ENCODE results near the gene VASH2. TPM values are rescaled to one million over a fixed set of nuclear protein-coding genes. Genes with fewer than 3 reads are reported as not detected.

Gene VASH2
- total RNA-seq, 1 experiment from 2014 or later = 5.8 TPM

- CTCF ChIA-PET = no interaction called here
- no peak overlapping the region for H3K27ac Mint-ChIP-seq (ENCODE audit: unreplicated experiment)
- no peaks in the 10 kb centered on the region for H3K9me3 Mint-ChIP-seq (ENCODE audit: low read depth, unreplicated experiment)
- no peaks in the 10 kb centered on the region for H3K27me3 Mint-ChIP-seq (ENCODE audit: unreplicated experiment)
- TF ChIP-seq, protein P1, sequence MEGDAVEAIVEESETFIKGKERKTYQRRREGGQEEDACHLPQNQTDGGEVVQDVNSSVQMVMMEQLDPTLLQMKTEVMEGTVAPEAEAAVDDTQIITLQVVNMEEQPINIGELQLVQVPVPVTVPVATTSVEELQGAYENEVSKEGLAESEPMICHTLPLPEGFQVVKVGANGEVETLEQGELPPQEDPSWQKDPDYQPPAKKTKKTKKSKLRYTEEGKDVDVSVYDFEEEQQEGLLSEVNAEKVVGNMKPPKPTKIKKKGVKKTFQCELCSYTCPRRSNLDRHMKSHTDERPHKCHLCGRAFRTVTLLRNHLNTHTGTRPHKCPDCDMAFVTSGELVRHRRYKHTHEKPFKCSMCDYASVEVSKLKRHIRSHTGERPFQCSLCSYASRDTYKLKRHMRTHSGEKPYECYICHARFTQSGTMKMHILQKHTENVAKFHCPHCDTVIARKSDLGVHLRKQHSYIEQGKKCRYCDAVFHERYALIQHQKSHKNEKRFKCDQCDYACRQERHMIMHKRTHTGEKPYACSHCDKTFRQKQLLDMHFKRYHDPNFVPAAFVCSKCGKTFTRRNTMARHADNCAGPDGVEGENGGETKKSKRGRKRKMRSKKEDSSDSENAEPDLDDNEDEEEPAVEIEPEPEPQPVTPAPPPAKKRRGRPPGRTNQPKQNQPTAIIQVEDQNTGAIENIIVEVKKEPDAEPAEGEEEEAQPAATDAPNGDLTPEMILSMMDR (IDR thresholded peaks at IDR 0.05; ENCODE audit: unreplicated experiment) = no peak
- no peaks in the 10 kb centered on the region for H3K36me3 Mint-ChIP-seq (ENCODE audit: insufficient read depth, unreplicated experiment)
- H3K4me1 Mint-ChIP-seq (ENCODE audit: low read depth, unreplicated experiment) = no peaks in the 10 kb centered on the region
- intact Hi-C loops (cut with micrococcal nuclease; ENCODE audit: unreplicated experiment) = no loop called here
- no peak overlapping the region for H3K4me3 Mint-ChIP-seq (ENCODE audit: low read depth, unreplicated experiment)
- DNase-seq = no peak
- no TSS peak for BruUV-seq (replicated peaks)
These were observed 16.3 kb downstream of the VASH2 start for GRCh38 chr1:212966616-212967015.

- no peaks in the 10 kb centered on the region for H3K27me3 Mint-ChIP-seq (ENCODE audit: unreplicated experiment)
- peak; percentile 33 for DNase-seq
- CTCF ChIA-PET = interaction anchor here (1.0 kb wide), 1 partner anchor 14 kb away, joined by 4 read pairs; no protein-coding TSS in a partner anchor
These were observed 17.5 kb downstream of the VASH2 start for GRCh38 chr1:212967801-212968200.

GRCh38 chr1:212968368-212968863 is 18.1 kb downstream of the VASH2 start:
- CTCF ChIA-PET = no interaction called here
- H3K9me3 Mint-ChIP-seq (ENCODE audit: low read depth, unreplicated experiment) = no peaks in the 10 kb centered on the region
- TF ChIP-seq, protein P1 (IDR thresholded peaks at IDR 0.05; ENCODE audit: unreplicated experiment) = no peak
- no peak overlapping the region for H3K27ac Mint-ChIP-seq (ENCODE audit: unreplicated experiment)
- no peaks in the 10 kb centered on the region for H3K36me3 Mint-ChIP-seq (ENCODE audit: insufficient read depth, unreplicated experiment)
- H3K27me3 Mint-ChIP-seq (ENCODE audit: unreplicated experiment) = no peaks in the 10 kb centered on the region
- DNase-seq = no peak
- H3K4me1 Mint-ChIP-seq (ENCODE audit: low read depth, unreplicated experiment) = no peaks in the 10 kb centered on the region
- intact Hi-C loops (cut with micrococcal nuclease; ENCODE audit: unreplicated experiment) = no loop called here
- BruUV-seq (replicated peaks) = no TSS peak
- no peak overlapping the region for H3K4me3 Mint-ChIP-seq (ENCODE audit: low read depth, unreplicated experiment)

More at GRCh38 chr1:212967801-212968200, 17.5 kb downstream of the VASH2 start:
- TF ChIP-seq, protein P1 (IDR thresholded peaks at IDR 0.05; ENCODE audit: unreplicated experiment) = peak; percentile 52
- no peak overlapping the region for H3K27ac Mint-ChIP-seq (ENCODE audit: unreplicated experiment)
- no peaks in the 10 kb centered on the region for H3K9me3 Mint-ChIP-seq (ENCODE audit: low read depth, unreplicated experiment)
- BruUV-seq (replicated peaks) = no TSS peak
- H3K4me1 Mint-ChIP-seq (ENCODE audit: low read depth, unreplicated experiment) = no peaks in the 10 kb centered on the region
- intact Hi-C loops (cut with micrococcal nuclease; ENCODE audit: unreplicated experiment) = no loop called here
- H3K4me3 Mint-ChIP-seq (ENCODE audit: low read depth, unreplicated experiment) = no peak overlapping the region
- no peaks in the 10 kb centered on the region for H3K36me3 Mint-ChIP-seq (ENCODE audit: insufficient read depth, unreplicated experiment)

DNA sequence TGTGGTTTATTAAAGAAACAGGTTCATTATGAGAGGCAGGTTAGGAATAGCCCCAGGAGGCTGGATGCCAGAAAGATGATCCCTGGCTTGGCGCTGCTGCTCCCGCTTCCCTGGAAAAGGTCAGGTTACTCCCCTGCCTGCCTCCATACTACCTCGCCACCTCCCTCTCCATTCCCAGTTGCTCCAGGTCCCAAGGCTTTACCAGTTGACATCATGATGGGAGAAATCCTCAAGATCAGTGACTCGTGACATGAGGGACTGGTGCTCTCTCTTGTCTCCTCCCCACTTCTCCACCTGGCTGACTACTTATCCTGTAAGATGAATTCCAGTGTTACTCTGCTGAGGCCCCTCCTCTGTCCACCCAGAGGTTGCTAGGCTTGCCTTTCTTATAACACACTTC is 19.7 kb downstream of the VASH2 start:
- TF ChIP-seq, protein P1 (IDR thresholded peaks at IDR 0.05; ENCODE audit: unreplicated experiment) = no peak
- intact Hi-C loops (cut with micrococcal nuclease; ENCODE audit: unreplicated experiment) = no loop called here
- Mint-ChIP-seq H3K27me3 (ENCODE audit: unreplicated experiment) (no peaks in the 10 kb centered on the region), H3K4me3 (ENCODE audit: low read depth, unreplicated experiment) (no peak overlapping the region), H3K36me3 (ENCODE audit: insufficient read depth, unreplicated experiment) (no peaks in the 10 kb centered on the region), H3K9me3 (ENCODE audit: low read depth, unreplicated experiment) (no peaks in the 10 kb centered on the region), H3K27ac (ENCODE audit: unreplicated experiment) (no peak overlapping the region), H3K4me1 (ENCODE audit: low read depth, unreplicated experiment) (no peaks in the 10 kb centered on the region)
- no peak for DNase-seq
- CTCF ChIA-PET = no interaction called here
- no TSS peak for BruUV-seq (replicated peaks)

Measured in Calu3 (cell line).